Amniotic stem cell (primary cell): ENCODE measurements around the gene C22orf39.

Experiments
- DNase-seq: peaks from one replicate; lab custom pipeline; 2025; lab: John Stamatoyannopoulos, UW

C22orf39 gene

GRCh38 chr22:19398652-19399051 is 48.9 kb downstream of the C22orf39 start:
- DNase-seq: no peak

DNA sequence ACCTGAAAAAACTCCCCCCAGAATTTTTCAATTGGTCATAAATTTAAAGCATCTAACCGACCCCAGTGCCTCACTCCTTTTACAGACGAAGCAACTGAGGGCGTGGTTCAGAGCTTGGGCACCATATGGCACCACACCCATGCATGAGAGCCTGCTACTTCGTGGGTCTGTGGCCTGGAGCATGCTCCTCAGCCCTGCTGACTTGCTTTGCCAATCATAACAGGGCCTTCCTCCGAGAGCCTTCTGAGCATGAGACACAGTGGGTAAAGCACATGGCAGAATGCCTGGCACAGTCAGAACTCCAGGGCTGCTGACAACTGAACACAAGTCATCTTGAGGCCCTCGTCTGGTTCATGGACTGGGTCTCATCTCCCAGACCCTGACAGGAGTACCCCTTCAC is 49.3 kb downstream of the C22orf39 start:
- DNase-seq: no peak

GRCh38 chr22:19397734-19398104 is 49.8 kb downstream of the C22orf39 start:
- no peak for DNase-seq

- no peak for DNase-seq
These were observed 50.4 kb downstream of the C22orf39 start for GRCh38 chr22:19396934-19397733.

DNA sequence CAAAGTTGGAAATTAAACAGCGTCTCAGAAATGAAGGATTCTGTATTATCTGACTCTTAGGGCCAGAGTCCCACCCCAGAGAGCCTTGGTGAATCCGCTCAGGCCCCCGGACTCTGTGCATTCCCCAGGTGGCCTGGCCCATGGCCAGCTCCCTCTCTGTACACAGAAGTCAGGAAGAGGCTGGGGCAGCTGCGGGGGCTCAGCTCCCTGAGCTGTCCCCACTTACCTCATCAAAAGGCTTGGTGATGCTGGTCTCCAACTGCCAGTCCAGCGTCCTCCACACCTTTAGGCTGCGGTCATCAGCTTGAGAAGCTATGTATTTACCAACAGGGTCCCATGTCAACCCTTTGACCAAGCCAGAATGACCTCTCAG is 51.0 kb downstream of the C22orf39 start:
- DNase-seq: no peak

GRCh38 chr22:19395276-19395675 is 52.2 kb downstream of the C22orf39 start:
- no peak for DNase-seq

DNA sequence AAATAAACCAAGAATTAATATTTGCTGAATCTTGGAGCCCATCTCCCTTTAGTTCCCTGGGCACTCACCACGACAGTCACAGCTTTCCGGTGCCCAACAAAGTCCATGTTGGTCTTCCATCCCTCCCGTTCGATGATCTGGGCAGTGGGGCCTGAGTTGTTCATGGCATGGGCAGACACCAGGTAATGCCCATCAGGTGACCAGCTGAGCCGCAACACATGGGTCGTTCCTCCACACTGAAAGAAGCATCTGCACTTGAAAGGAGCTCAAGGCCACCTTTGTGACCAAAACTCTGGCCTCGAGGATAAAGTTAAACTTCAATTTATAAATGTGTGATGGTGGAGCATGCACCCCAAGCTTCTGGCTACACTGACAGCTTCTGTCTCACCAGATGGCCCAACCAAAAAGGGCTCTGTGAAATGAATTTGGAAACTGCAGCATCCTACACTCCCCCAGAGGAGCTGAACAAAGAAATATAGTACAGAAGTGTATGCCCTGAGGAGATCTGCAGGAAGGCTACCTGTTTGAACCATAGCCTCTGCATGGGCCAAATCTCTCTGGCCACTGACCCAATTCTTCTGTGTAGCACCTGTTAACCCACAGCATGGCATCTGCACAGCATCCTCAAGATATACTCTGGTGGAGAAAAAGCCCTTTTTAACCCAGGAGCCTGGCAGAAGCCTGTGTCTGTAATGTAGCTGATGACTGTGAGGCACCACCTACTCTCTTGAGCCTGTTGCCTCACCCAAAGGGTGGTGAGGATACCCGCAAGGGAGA is 53.0 kb downstream of the C22orf39 start:
- DNase-seq: no peak

GRCh38 chr22:19393704-19394103 is 53.8 kb downstream of the C22orf39 start:
- no peak for DNase-seq
